GM23338 (cell line): ENCODE results near the gene RSU1. TPM values are rescaled to one million over a fixed set of nuclear protein-coding genes. Genes with fewer than 3 reads are reported as not detected.

ENCODE experiments used
- ATAC-seq: fragments of 200-7000 bp; cut with Tn5 transposase; 3 replicates; pipeline ENCODE4 v1.9.1; 2020
- DNase-seq: peaks from one replicate; pipeline ENCODE4 v3.0.0-alpha.2; 2015; ENCODE audit warnings: low spot score
- H2AFZ ChIP-seq: fragments of 200-600 bp; sonication (generic); 2 replicates; pipeline ENCODE4 v1.8.0; 2016; ENCODE audit warnings: antibody characterized with exemption, mild to moderate bottlenecking, moderate library complexity
- H3F3A ChIP-seq: fragments of 200-600 bp; sonication (generic); replicated peaks from 2 replicates; pipeline ENCODE4 v1.8.0; 2017; ENCODE audit warnings: antibody characterized with exemption, mixed run types, low read depth
- H3K27ac ChIP-seq: fragments of 200-600 bp; sonication (generic); 2 replicates; pipeline ENCODE4 v1.6.1; 2016; ENCODE audit warnings: low read depth
- H3K27me3 ChIP-seq: fragments of 200-600 bp; sonication (generic); 2 replicates; pipeline ENCODE4 v1.8.0; 2016; ENCODE audit warnings: mild to moderate bottlenecking, mixed run types, moderate library complexity; ENCODE audit not compliant: insufficient read depth
- H3K36me3 ChIP-seq: fragments of 200-600 bp; sonication (generic); 2 replicates; pipeline ENCODE4 v1.8.0; 2016; ENCODE audit warnings: mild to moderate bottlenecking; ENCODE audit not compliant: insufficient read depth
- H3K4me1 ChIP-seq: fragments of 200-600 bp; sonication (generic); 2 replicates; pipeline ENCODE4 v1.8.0; 2016; ENCODE audit warnings: mild to moderate bottlenecking, moderate library complexity; ENCODE audit not compliant: insufficient read depth
- H3K4me2 ChIP-seq: fragments of 200-600 bp; sonication (generic); 2 replicates; pipeline ENCODE4 v1.7.1; 2017; ENCODE audit warnings: mixed run types
- H3K4me3 ChIP-seq: fragments of 200-600 bp; sonication (generic); 2 replicates; pipeline ENCODE4 v1.6.1; 2016; ENCODE audit warnings: mixed run types
- H3K79me2 ChIP-seq: fragments of 200-600 bp; sonication (generic); replicated peaks from 2 replicates; pipeline ENCODE4 v1.8.0; 2017; ENCODE audit warnings: mild to moderate bottlenecking; ENCODE audit not compliant: insufficient read depth
- H3K9me2 ChIP-seq: fragments of 200-600 bp; sonication (generic); 2 replicates; pipeline ENCODE4 v1.8.0; 2017; ENCODE audit not compliant: insufficient read depth
- H4K20me1 ChIP-seq: fragments of 200-600 bp; sonication (generic); replicated peaks from 2 replicates; pipeline ENCODE4 v1.8.0; 2017; ENCODE audit warnings: mild to moderate bottlenecking; ENCODE audit not compliant: insufficient read depth
- H3K27ac Mint-ChIP-seq: 2 replicates; pipeline ENCODE4 v1.8.0; 2020; ENCODE audit warnings: inconsistent platforms, mild to moderate bottlenecking, moderate library complexity, mixed read lengths
- H3K27me3 Mint-ChIP-seq: 3 replicates; pipeline ENCODE4 v1.8.0; 2022; ENCODE audit warnings: low read depth, mild to moderate bottlenecking, moderate library complexity, mixed read lengths, inconsistent platforms; ENCODE audit not compliant: insufficient read depth, poor library complexity
- H3K36me3 Mint-ChIP-seq: 3 replicates; pipeline ENCODE4 v1.8.0; 2021; ENCODE audit warnings: low read depth, mild to moderate bottlenecking, inconsistent platforms, moderate library complexity, mixed read lengths
- H3K4me1 Mint-ChIP-seq: 3 replicates; pipeline ENCODE4 v1.8.0; 2020; ENCODE audit warnings: mild to moderate bottlenecking, inconsistent platforms, mixed read lengths
- H3K4me3 Mint-ChIP-seq: 3 replicates; pipeline ENCODE4 v1.8.0; 2021; ENCODE audit warnings: moderate library complexity, mild to moderate bottlenecking, inconsistent platforms, mixed read lengths
- H3K9me3 Mint-ChIP-seq: 3 replicates; pipeline ENCODE4 v1.8.0; 2020; ENCODE audit warnings: moderate library complexity, mild to moderate bottlenecking, inconsistent platforms, mixed read lengths
- CREB1 ChIP-seq: fragments of 250-450 bp; sonication (Bioruptor Pico); IDR thresholded peaks from 2 replicates; pipeline ENCODE4 v1.5.0; 2020; ENCODE audit warnings: low read depth, mild to moderate bottlenecking, moderate library complexity
- CTCF ChIP-seq, 2 experiments: fragments of 200-600 bp in 1 of 2; sonication (generic) in 1 of 2; conservative IDR thresholded peaks; 2 replicates each; pipeline versions ENCODE4 v1.5.1 to v1.6.1; 2016 to 2017; ENCODE audit warnings: antibody characterized with exemption in 2 of 2, low read depth in 2 of 2, mild to moderate bottlenecking in 2 of 2, moderate library complexity in 1 of 2
- EZH2 ChIP-seq: fragments of 200-600 bp; sonication (generic); IDR thresholded peaks from one replicate; pipeline ENCODE4 v1.8.0; 2017; ENCODE audit warnings: antibody characterized with exemption, mild to moderate bottlenecking, low read depth; ENCODE audit not compliant: unreplicated experiment
- JUNB ChIP-seq: IDR thresholded peaks from one replicate; pipeline ENCODE4 v1.6.1; 2016; ENCODE audit warnings: antibody characterized with exemption; ENCODE audit not compliant: unreplicated experiment
- NANOG ChIP-seq: IDR thresholded peaks from 2 replicates; pipeline ENCODE4 v1.6.1; 2016; ENCODE audit warnings: antibody characterized with exemption, borderline replicate concordance
- POLR2AphosphoS5 ChIP-seq: IDR thresholded peaks from 2 replicates; pipeline ENCODE4 v1.6.1; 2016; ENCODE audit warnings: antibody characterized with exemption, low read depth
- REST ChIP-seq: IDR thresholded peaks from one replicate; pipeline ENCODE4 v1.6.1; 2018; ENCODE audit warnings: antibody characterized with exemption; ENCODE audit not compliant: unreplicated experiment
- STAT1 ChIP-seq: IDR thresholded peaks from one replicate; pipeline ENCODE4 v1.6.1; 2016; ENCODE audit warnings: antibody characterized with exemption; ENCODE audit not compliant: unreplicated experiment
- ZNF114 ChIP-seq: fragments of 250-450 bp; sonication (Bioruptor Pico); IDR thresholded peaks from 2 replicates; pipeline ENCODE4 v1.5.0; 2020; ENCODE audit warnings: mild to moderate bottlenecking, moderate library complexity
- ZNF331 ChIP-seq: fragments of 250-450 bp; sonication (Bioruptor Pico); IDR thresholded peaks from 2 replicates; pipeline ENCODE4 v1.5.0; 2020; ENCODE audit warnings: low read depth, mild to moderate bottlenecking, moderate library complexity
- ZNF462 ChIP-seq: fragments of 250-450 bp; sonication (Bioruptor Pico); IDR thresholded peaks from 2 replicates; pipeline ENCODE4 v1.5.0; 2020; ENCODE audit warnings: mild to moderate bottlenecking, moderate library complexity
- polyA plus RNA-seq: library from polyadenylated mRNA; unstranded; fragments of >200 nt; fragmentation: Nextera tagmentation; extraction: Ambion mirVana; gene quantifications from 2 replicates; pipeline ENCODE4 v1.2.1, GENCODE V29; 2016
- total RNA-seq: library from RNA; depleted of rRNA; stranded (reverse); fragments of >200 nt; shearing (Covaris generic); gene quantifications from 2 replicates; pipeline ENCODE4 v1.2.3, GENCODE V29; 2014

The RSU1 gene
- total and polyA plus RNA-seq, 2 experiments from 2014 or later: 62.7 to 96.2 TPM

GRCh38 chr10:16848562-16849154, 31.4 kb upstream of the RSU1 start:
- Histone ChIP-seq H3K4me2 (no peak overlapping the region), H3K4me3 (no peak overlapping the region), H3K36me3 (no peaks in the 10 kb centered on the region), H4K20me1 (no peaks in the 10 kb centered on the region), H3K4me1 (peaks cover 5% of the 10 kb centered on the region; the same call in 1 of the 2 replicates), H3K27me3 (no peaks in the 10 kb centered on the region), H2AFZ (peak overlapping the region; percentile 76), H3K27ac (no peak overlapping the region), H3K79me2 (no peaks in the 10 kb centered on the region), H3K9me2 (no peaks in the 10 kb centered on the region), H3F3A (no peaks in the 10 kb centered on the region)
- no peak for TF ChIP-seq ZNF114 (CRISPR knock-in tag)
- no peak for TF ChIP-seq CTCF (conservative IDR thresholded peaks at IDR 0.05; ENCODE audit: low read depth in 2 of 2)
- TF ChIP-seq STAT1: no peak
- TF ChIP-seq EZH2: no peak
- no peak for TF ChIP-seq REST
- no peak for TF ChIP-seq ZNF331 (CRISPR knock-in tag)
- TF ChIP-seq NANOG: no peak
- no peak for TF ChIP-seq JUNB
- no peak for TF ChIP-seq ZNF462
- TF ChIP-seq CREB1 (CRISPR knock-in tag): no peak
- no peak for TF ChIP-seq POLR2AphosphoS5
- no peaks in the 10 kb centered on the region for H3K36me3 Mint-ChIP-seq
- no peak overlapping the region for H3K27ac Mint-ChIP-seq
- no peaks in the 10 kb centered on the region for H3K9me3 Mint-ChIP-seq
- H3K4me3 Mint-ChIP-seq: no peak overlapping the region
- H3K27me3 Mint-ChIP-seq: peaks cover 1% of the 10 kb centered on the region
- H3K4me1 Mint-ChIP-seq: peaks cover 6% of the 10 kb centered on the region; the same call in 2 of the 3 replicates
- no peak for DNase-seq
- no peak for ATAC-seq
